Duodenal mucosa (tissue), 2 donors: ENCODE measurements around the gene JAK3.

Source experiments
- H3K27ac ChIP-seq: one replicate; pipeline ENCODE4 v1.7.0; 2013; ENCODE audit warnings: low read depth, low read length
- H3K27me3 ChIP-seq, 2 donors: one replicate each; pipeline ENCODE4 v1.7.0; 2013; ENCODE audit warnings: low read length in 2 of 2, control low read depth in 1 of 2; ENCODE audit not compliant: insufficient read depth in 2 of 2, control insufficient read depth in 1 of 2
- H3K36me3 ChIP-seq, 2 donors: one replicate each; pipeline ENCODE4 v1.7.0; 2013; ENCODE audit warnings: low read length in 2 of 2, control low read depth in 1 of 2; ENCODE audit not compliant: insufficient read depth in 2 of 2, control insufficient read depth in 1 of 2
- H3K4me1 ChIP-seq, 2 donors: one replicate each; pipeline ENCODE4 v1.7.0; 2013; ENCODE audit warnings: low read length in 2 of 2, control low read depth in 1 of 2; ENCODE audit not compliant: insufficient read depth in 2 of 2, control insufficient read depth in 1 of 2
- H3K4me3 ChIP-seq, 2 donors: one replicate each; pipeline ENCODE4 v1.7.0; 2013; ENCODE audit warnings: low read length in 2 of 2, low read depth in 1 of 2
- H3K9ac ChIP-seq, 2 donors: one replicate each; pipeline ENCODE4 v1.7.0; 2013; ENCODE audit warnings: low read length in 2 of 2, low read depth in 1 of 2
- H3K9me3 ChIP-seq, 2 donors: one replicate each; pipeline ENCODE4 v1.7.0; 2013; ENCODE audit warnings: low read length in 2 of 2, control low read depth in 1 of 2; ENCODE audit not compliant: control insufficient read depth in 1 of 2

Gene JAK3

GRCh38 chr19:17775991-17776803 is 71.6 kb downstream of the JAK3 start:
- Histone ChIP-seq H3K4me3 (no peak overlapping the region), H3K27me3 (no peaks in the 10 kb centered on the region), H3K27ac (no peak overlapping the region), H3K9ac (no peak overlapping the region), H3K36me3 (peaks cover 0 to 3% of the 10 kb centered on the region in 2 donors), H3K4me1 (peaks cover 11 to 13% of the 10 kb centered on the region in 2 donors), H3K9me3 (no peaks in the 10 kb centered on the region)

- Histone ChIP-seq H3K4me3 (no peak overlapping the region), H3K9me3 (no peaks in the 10 kb centered on the region), H3K27ac (no peak overlapping the region), H3K9ac (no peak overlapping the region), H3K27me3 (no peaks in the 10 kb centered on the region), H3K4me1 (peaks cover 10 to 11% of the 10 kb centered on the region in 2 donors), H3K36me3 (peaks cover 0 to 6% of the 10 kb centered on the region in 2 donors)
These were observed 72.4 kb downstream of the JAK3 start for GRCh38 chr19:17775245-17775927.
